Thyroid gland (tissue), 4 donors: ENCODE measurements around the gene FARS2. TPM values are rescaled to one million over a fixed set of nuclear protein-coding genes. Genes with fewer than 3 reads are reported as not detected.

ENCODE experiments used
- DNase-seq, 2 donors: peaks; one replicate each; pipeline ENCODE4 v3.0.0-alpha.2; 2019
- H3K27ac ChIP-seq, 3 donors: fragments of 200-600 bp; sonication (generic); 1 replicate in 2 of 3; 2 replicates in 1 of 3; pipeline ENCODE4 v1.5.1; 2016 to 2019; ENCODE audit warnings: mild to moderate bottlenecking in 1 of 3, moderate library complexity in 1 of 3
- H3K27me3 ChIP-seq: fragments of 200-600 bp; sonication (generic); one replicate; pipeline ENCODE4 v1.5.1; 2019
- H3K36me3 ChIP-seq, 2 donors: fragments of 200-600 bp; sonication (generic); one replicate each; pipeline ENCODE4 v1.5.1; 2016 to 2019
- H3K4me1 ChIP-seq, 2 donors: fragments of 200-600 bp; sonication (generic); one replicate each; pipeline ENCODE4 v1.5.1; 2017 to 2019
- H3K4me3 ChIP-seq, 3 donors: fragments of 200-600 bp; sonication (generic); replicated peaks in 1 of 3; 1 replicate in 2 of 3; 2 replicates in 1 of 3; pipeline ENCODE4 v1.5.1; 2016; ENCODE audit warnings: mild to moderate bottlenecking in 1 of 3
- H3K9me3 ChIP-seq: fragments of 200-600 bp; sonication (generic); one replicate; pipeline ENCODE4 v1.5.1; 2017
- CTCF ChIP-seq, 6 experiments: fragments of 200-600 bp in 3 of 6; fragments of 450-650 bp in 3 of 6; sonication (generic) in 3 of 6; IDR thresholded peaks; one replicate each; pipeline ENCODE4 v1.5.1; 2016 to 2019; ENCODE audit warnings: antibody characterized with exemption in 6 of 6, mild to moderate bottlenecking in 2 of 6, inconsistent platforms in 1 of 6, moderate library complexity in 1 of 6
- POLR2A ChIP-seq, 2 donors: fragments of 450-650 bp; IDR thresholded peaks; one replicate each; pipeline ENCODE4 v1.6.1; 2017; ENCODE audit warnings: antibody characterized with exemption in 2 of 2, mild to moderate bottlenecking in 2 of 2, moderate library complexity in 1 of 2
- WGBS, 2 donors: methylation state at CpG; one replicate each; pipeline ENCODE4 v1.1.5; 2017; 5-methylcytosine and 5-hydroxymethylcytosine counted together
- intact Hi-C: fragments of 100-400 bp; cut with DNase I; formaldehyde crosslinking; loops from one replicate; pipeline ENCODE4 v1.15.1; 2023
- total RNA-seq, 4 donors: library from RNA; depleted of rRNA; stranded (reverse); fragments of >200 nt; gene quantifications; one replicate each; pipeline ENCODE4 v1.2.3, GENCODE V29; 2016

The FARS2 gene
- total RNA-seq, 4 donors from 2014 or later, result 27.4 to 47.1 (median 34.2) TPM

GRCh38 chr6:5718231-5718947 lies 457.1 kb downstream of the FARS2 start:
- DNase-seq, result no peak
- Histone ChIP-seq H3K9me3 (no peaks in the 10 kb centered on the region), H3K27ac (no peak overlapping the region), H3K4me3 (no peak overlapping the region), H3K36me3 (no peaks in the 10 kb centered on the region), H3K27me3 (no peaks in the 10 kb centered on the region), H3K4me1 (no peaks in the 10 kb centered on the region)
- intact Hi-C loops, result no loop called here
- no peak for TF ChIP-seq CTCF (IDR thresholded peaks at IDR 0.05)
- no peak for TF ChIP-seq POLR2A (IDR thresholded peaks at IDR 0.05)
- WGBS, 2 donors, result 82 to 92% methylated on average over 5 of the region's 5 CpGs

- Histone ChIP-seq H3K9me3 (no peaks in the 10 kb centered on the region), H3K27me3 (no peaks in the 10 kb centered on the region), H3K27ac (no peak overlapping the region), H3K36me3 (no peaks in the 10 kb centered on the region), H3K4me1 (peaks cover 1 to 4% of the 10 kb centered on the region in 2 donors), H3K4me3 (no peak overlapping the region)
- no peak for DNase-seq
- intact Hi-C loops, result no loop called here
- TF ChIP-seq POLR2A (IDR thresholded peaks at IDR 0.05), result no peak
- TF ChIP-seq CTCF (IDR thresholded peaks at IDR 0.05), result no peak
- WGBS, 2 donors, result 86 to 88% methylated on average over 21 of the region's 21 CpGs
Measured at GRCh38 chr6:5723841-5724691, 462.8 kb downstream of the FARS2 start.

GRCh38 chr6:5724911-5725310 lies 463.6 kb downstream of the FARS2 start:
- Histone ChIP-seq H3K4me3 (no peak overlapping the region), H3K36me3 (no peaks in the 10 kb centered on the region), H3K27ac (no peak overlapping the region), H3K9me3 (no peaks in the 10 kb centered on the region), H3K27me3 (no peaks in the 10 kb centered on the region), H3K4me1 (peaks cover 4% of the 10 kb centered on the region in 2 donors)
- 95 to 96% methylated on average over 10 of the region's 10 CpGs for WGBS, 2 donors
- intact Hi-C loops, result no loop called here
- DNase-seq, result no peak
- TF ChIP-seq POLR2A (IDR thresholded peaks at IDR 0.05), result no peak
- TF ChIP-seq CTCF (IDR thresholded peaks at IDR 0.05), result no peak

- no peak overlapping the region for H3K4me3 ChIP-seq
- WGBS, 2 donors, result 93 to 96% methylated on average over 17 of the region's 17 CpGs
- TF ChIP-seq POLR2A (IDR thresholded peaks at IDR 0.05), result no peak
- TF ChIP-seq CTCF (IDR thresholded peaks at IDR 0.05), result no peak
- H3K27me3 ChIP-seq, result no peaks in the 10 kb centered on the region
- no peak overlapping the region for H3K27ac ChIP-seq
- H3K9me3 ChIP-seq, result no peaks in the 10 kb centered on the region
- intact Hi-C loops, result no loop called here
- no peaks in the 10 kb centered on the region for H3K36me3 ChIP-seq
- H3K4me1 ChIP-seq, result peaks cover 4% of the 10 kb centered on the region in 2 donors
- DNase-seq, result no peak
Measured at GRCh38 chr6:5726976-5727718, 465.8 kb downstream of the FARS2 start.
